SK-N-SH (cell line): ENCODE measurements around the gene ASZ1.

Experiments used
- EP300 ChIP-seq, 2 experiments: IDR thresholded peaks; 2 replicates each; pipeline versions ENCODE4 v1.4.0 to v1.6.1; 2012; ENCODE audit warnings: borderline replicate concordance in 1 of 2, low read depth in 1 of 2, low read length in 1 of 2
- GABPA ChIP-seq: IDR thresholded peaks from 2 replicates; pipeline ENCODE4 v1.4.0; 2012; ENCODE audit warnings: low read depth, mild to moderate bottlenecking
- JUND ChIP-seq: IDR thresholded peaks from 2 replicates; pipeline ENCODE4 v1.4.0; 2012
- MEF2A ChIP-seq: IDR thresholded peaks from 2 replicates; pipeline ENCODE4 v1.4.0; 2012; ENCODE audit warnings: low read depth, borderline replicate concordance
- POLR2AphosphoS5 ChIP-seq: IDR thresholded peaks from 2 replicates; pipeline ENCODE4 v1.6.1; 2012; ENCODE audit warnings: low read depth, low read length
- TAF1 ChIP-seq: IDR thresholded peaks from 2 replicates; pipeline ENCODE4 v1.6.1; 2012; ENCODE audit warnings: low read depth, mild to moderate bottlenecking, low read length, moderate library complexity, borderline replicate concordance
- YY1 ChIP-seq: IDR thresholded peaks from 2 replicates; pipeline ENCODE4 v1.4.0; 2012; ENCODE audit warnings: low read depth, mild to moderate bottlenecking
- TF ChIP-seq, protein P1 (sequence below): fragments of 200-600 bp; sonication (generic); IDR thresholded peaks from 2 replicates; pipeline ENCODE4 v1.6.1; 2017; ENCODE audit warnings: antibody characterized with exemption, mild to moderate bottlenecking, moderate library complexity
- TF ChIP-seq, protein P2 (sequence below): IDR thresholded peaks from 2 replicates; pipeline ENCODE4 v1.4.0; 2012; ENCODE audit warnings: low read depth, borderline replicate concordance
- TF ChIP-seq, protein P3 (sequence below): IDR thresholded peaks from 2 replicates; pipeline ENCODE4 v1.6.1; 2012; ENCODE audit warnings: mild to moderate bottlenecking, low read depth, low read length, moderate library complexity

DNA sequence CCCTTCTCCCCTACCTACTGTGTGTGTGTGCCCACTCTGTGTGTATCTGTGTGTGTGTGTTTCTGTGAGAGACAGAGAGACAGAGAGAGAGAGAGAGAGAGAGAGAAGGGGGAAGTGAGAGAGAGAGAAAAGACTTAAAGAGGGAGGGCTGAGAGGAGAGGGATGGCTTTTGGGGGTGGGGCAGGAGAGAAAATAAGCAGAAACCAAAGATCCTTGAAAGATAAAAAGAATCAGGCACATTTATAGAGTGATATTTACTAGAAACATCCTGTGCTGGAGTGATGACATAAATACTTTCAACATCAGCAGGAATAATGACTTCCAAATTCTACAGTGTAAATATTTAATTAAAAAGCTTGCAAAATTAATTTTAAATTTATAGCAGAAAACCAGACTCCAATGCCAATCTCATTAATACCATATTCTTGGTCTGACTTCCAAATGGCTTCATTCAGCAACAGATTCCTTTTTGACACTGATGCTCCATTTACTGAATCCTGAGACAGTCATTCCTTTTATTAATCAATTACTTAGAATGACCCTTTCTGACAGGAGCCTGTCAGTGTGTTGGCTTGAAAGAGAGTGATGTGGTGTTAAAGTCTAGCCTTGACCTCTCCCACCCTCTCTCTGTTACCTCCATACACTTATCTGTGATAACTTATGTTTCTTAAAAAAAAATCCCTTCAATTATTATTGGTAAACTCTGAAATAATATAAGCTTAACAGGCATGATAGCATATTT lies 62.8 kb downstream of the ASZ1 start:
- TF ChIP-seq, protein P1, sequence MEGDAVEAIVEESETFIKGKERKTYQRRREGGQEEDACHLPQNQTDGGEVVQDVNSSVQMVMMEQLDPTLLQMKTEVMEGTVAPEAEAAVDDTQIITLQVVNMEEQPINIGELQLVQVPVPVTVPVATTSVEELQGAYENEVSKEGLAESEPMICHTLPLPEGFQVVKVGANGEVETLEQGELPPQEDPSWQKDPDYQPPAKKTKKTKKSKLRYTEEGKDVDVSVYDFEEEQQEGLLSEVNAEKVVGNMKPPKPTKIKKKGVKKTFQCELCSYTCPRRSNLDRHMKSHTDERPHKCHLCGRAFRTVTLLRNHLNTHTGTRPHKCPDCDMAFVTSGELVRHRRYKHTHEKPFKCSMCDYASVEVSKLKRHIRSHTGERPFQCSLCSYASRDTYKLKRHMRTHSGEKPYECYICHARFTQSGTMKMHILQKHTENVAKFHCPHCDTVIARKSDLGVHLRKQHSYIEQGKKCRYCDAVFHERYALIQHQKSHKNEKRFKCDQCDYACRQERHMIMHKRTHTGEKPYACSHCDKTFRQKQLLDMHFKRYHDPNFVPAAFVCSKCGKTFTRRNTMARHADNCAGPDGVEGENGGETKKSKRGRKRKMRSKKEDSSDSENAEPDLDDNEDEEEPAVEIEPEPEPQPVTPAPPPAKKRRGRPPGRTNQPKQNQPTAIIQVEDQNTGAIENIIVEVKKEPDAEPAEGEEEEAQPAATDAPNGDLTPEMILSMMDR: no peak
- TF ChIP-seq POLR2AphosphoS5: no peak
- no peak for TF ChIP-seq GABPA
- no peak for TF ChIP-seq EP300 (IDR thresholded peaks at IDR 0.05; ENCODE audit: borderline replicate concordance in 1 of 2, low read depth in 1 of 2, low read length in 1 of 2)
- no peak for TF ChIP-seq YY1
- TF ChIP-seq JUND: no peak
- TF ChIP-seq MEF2A: no peak
- TF ChIP-seq, protein P2, sequence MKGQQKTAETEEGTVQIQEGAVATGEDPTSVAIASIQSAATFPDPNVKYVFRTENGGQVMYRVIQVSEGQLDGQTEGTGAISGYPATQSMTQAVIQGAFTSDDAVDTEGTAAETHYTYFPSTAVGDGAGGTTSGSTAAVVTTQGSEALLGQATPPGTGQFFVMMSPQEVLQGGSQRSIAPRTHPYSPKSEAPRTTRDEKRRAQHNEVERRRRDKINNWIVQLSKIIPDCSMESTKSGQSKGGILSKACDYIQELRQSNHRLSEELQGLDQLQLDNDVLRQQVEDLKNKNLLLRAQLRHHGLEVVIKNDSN: no peak
- TF ChIP-seq, protein P3, sequence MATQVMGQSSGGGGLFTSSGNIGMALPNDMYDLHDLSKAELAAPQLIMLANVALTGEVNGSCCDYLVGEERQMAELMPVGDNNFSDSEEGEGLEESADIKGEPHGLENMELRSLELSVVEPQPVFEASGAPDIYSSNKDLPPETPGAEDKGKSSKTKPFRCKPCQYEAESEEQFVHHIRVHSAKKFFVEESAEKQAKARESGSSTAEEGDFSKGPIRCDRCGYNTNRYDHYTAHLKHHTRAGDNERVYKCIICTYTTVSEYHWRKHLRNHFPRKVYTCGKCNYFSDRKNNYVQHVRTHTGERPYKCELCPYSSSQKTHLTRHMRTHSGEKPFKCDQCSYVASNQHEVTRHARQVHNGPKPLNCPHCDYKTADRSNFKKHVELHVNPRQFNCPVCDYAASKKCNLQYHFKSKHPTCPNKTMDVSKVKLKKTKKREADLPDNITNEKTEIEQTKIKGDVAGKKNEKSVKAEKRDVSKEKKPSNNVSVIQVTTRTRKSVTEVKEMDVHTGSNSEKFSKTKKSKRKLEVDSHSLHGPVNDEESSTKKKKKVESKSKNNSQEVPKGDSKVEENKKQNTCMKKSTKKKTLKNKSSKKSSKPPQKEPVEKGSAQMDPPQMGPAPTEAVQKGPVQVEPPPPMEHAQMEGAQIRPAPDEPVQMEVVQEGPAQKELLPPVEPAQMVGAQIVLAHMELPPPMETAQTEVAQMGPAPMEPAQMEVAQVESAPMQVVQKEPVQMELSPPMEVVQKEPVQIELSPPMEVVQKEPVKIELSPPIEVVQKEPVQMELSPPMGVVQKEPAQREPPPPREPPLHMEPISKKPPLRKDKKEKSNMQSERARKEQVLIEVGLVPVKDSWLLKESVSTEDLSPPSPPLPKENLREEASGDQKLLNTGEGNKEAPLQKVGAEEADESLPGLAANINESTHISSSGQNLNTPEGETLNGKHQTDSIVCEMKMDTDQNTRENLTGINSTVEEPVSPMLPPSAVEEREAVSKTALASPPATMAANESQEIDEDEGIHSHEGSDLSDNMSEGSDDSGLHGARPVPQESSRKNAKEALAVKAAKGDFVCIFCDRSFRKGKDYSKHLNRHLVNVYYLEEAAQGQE: no peak
- TF ChIP-seq TAF1: no peak
